ENCODE measurements around the gene HSPA1L.

Gene HSPA1L

GRCh38 chr6:31781244-31782125, 33.6 kb downstream of the HSPA1L start:
- no peak overlapping the region for H3K4me3 ChIP-seq (ENCODE audit: low read length)
- no peak for TF ChIP-seq CTCF (conservative IDR thresholded peaks at IDR 0.05; ENCODE audit: low read depth, low read length)
- no peak for DNase-seq (ENCODE audit: low read depth)

- no peak for DNase-seq (ENCODE audit: low read depth)
- H3K4me3 ChIP-seq (ENCODE audit: low read length), result no peak overlapping the region
- no peak for TF ChIP-seq CTCF (conservative IDR thresholded peaks at IDR 0.05; ENCODE audit: low read depth, low read length)
Measured at GRCh38 chr6:31780507-31781243, 34.4 kb downstream of the HSPA1L start.

GRCh38 chr6:31779908-31780307, 35.2 kb downstream of the HSPA1L start:
- no peak for DNase-seq (ENCODE audit: low read depth)
- H3K4me3 ChIP-seq (ENCODE audit: low read length), result no peak overlapping the region

GRCh38 chr6:31778999-31779885, 35.8 kb downstream of the HSPA1L start:
- no peak for TF ChIP-seq CTCF (conservative IDR thresholded peaks at IDR 0.05; ENCODE audit: low read depth, low read length)
- DNase-seq (ENCODE audit: low read depth), result no peak
- no peak overlapping the region for H3K4me3 ChIP-seq (ENCODE audit: low read length)

More at GRCh38 chr6:31779908-31780307, 35.2 kb downstream of the HSPA1L start:
- no peak for TF ChIP-seq CTCF (conservative IDR thresholded peaks at IDR 0.05; ENCODE audit: low read depth, low read length)

GRCh38 chr6:31778193-31778592, 36.9 kb downstream of the HSPA1L start:
- no peak overlapping the region for H3K4me3 ChIP-seq (ENCODE audit: low read length)
- no peak for TF ChIP-seq CTCF (conservative IDR thresholded peaks at IDR 0.05; ENCODE audit: low read depth, low read length)
- DNase-seq (ENCODE audit: low read depth), result no peak

- DNase-seq (ENCODE audit: low read depth), result no peak
- no peak for TF ChIP-seq CTCF (conservative IDR thresholded peaks at IDR 0.05; ENCODE audit: low read depth, low read length)
- no peak overlapping the region for H3K4me3 ChIP-seq (ENCODE audit: low read length)
Measured at GRCh38 chr6:31777667-31778050, 37.4 kb downstream of the HSPA1L start.

Measured in retinal pigment epithelial cell (primary cell).